ENCODE data around the gene TALDO1. TPM values are rescaled to one million over a fixed set of nuclear protein-coding genes. Genes with fewer than 3 reads are reported as not detected.

TALDO1 gene
- total RNA-seq = 77.9 TPM

- DNase-seq (ENCODE audit: low spot score in 2 of 2) (peak; percentile 96), FAIRE-seq (no peak)
These were observed at the start of gene TALDO1 for GRCh38 chr11:747158-748006. Gene TALDO1, plus strand, starts transcription at chr11:747464. Its CDS starts 18 bp downstream, at chr11:747482.

GRCh38 chr11:697811-698311, 49.4 kb upstream of the TALDO1 start:
- DNase-seq (ENCODE audit: low spot score in 2 of 2) = no peak
- FAIRE-seq = no peak

- FAIRE-seq (no peak), DNase-seq (ENCODE audit: low spot score in 2 of 2) (no peak)
These were observed 48.7 kb upstream of the TALDO1 start for GRCh38 chr11:698493-699115.

DNA sequence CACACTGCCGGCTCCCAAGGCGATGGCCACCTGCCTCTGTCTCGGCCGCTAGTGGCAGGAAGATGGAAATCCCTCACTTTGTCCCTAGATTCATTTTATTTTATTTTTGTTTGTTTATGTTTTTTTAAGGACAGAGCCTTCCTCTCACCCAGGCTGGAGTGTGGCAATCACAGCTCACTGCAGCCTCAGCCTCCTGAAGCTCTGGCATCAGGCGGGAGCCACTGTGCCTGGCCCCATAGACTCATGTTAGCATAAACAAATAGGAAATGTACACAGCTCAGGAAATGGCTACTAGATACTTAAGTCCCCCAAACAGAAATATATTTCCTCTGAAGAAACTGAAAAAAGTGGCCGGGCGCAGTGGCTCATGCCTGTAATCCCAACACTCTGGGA, 48.2 kb upstream of the TALDO1 start:
- DNase-seq (ENCODE audit: low spot score in 2 of 2) = no peak
- FAIRE-seq = no peak

GRCh38 chr11:699753-700152, 47.5 kb upstream of the TALDO1 start:
- no peak for DNase-seq (ENCODE audit: low spot score in 2 of 2)
- FAIRE-seq = no peak

GRCh38 chr11:701741-702461, 45.4 kb upstream of the TALDO1 start:
- DNase-seq (ENCODE audit: low spot score in 2 of 2) = no peak
- no peak for FAIRE-seq

- FAIRE-seq (no peak), DNase-seq (ENCODE audit: low spot score in 2 of 2) (no peak)
These were observed 44.5 kb upstream of the TALDO1 start for GRCh38 chr11:702462-703461.

GRCh38 chr11:703506-703905, 43.8 kb upstream of the TALDO1 start:
- FAIRE-seq (no peak), DNase-seq (ENCODE audit: low spot score in 2 of 2) (no peak)

GRCh38 chr11:704228-704674, 43.0 kb upstream of the TALDO1 start:
- FAIRE-seq = no peak
- no peak for DNase-seq (ENCODE audit: low spot score in 2 of 2)

DNA sequence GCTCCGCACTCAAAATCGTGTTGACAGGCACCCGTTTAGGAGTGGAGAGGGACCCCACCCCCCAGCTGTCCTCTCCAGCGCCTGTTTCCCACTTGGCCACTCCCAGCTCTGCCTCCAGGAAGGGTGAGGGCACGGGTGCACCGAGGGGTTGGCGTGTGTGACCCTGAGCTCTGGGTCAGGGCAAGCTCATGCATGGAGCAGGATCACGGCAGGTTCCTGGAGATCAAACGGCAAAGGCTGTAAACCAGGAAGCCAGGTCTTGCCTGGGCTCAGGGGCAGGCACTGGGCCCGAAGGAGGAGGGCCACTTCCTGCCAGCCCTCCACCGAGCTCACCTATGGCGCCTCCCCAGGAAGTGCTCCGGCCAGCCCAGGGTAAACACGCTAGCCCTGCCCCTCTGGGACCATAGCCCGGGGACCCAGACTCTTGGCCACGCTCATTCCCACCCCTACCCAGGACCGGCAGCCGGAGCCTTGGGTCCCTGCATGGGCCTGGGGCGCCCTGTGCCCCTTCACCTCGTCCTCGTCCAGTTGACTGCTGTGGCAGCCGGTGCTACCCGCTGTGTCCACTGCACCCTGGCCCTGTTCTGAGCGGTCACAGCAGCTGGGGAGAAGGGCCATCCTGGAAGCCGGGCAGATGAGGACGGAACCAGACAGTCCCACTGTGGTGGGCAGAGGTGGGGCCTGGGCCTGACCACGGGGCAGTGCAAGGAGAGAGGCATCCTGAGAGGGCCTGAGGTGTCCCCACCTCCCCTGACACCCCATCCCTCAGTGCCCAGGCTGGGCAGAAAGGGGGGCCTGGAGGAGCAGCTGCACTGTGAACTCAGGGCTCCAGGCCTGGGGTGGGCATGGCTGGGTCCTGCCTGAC, 42.3 kb upstream of the TALDO1 start:
- DNase-seq (ENCODE audit: low spot score in 2 of 2) = no peak
- no peak for FAIRE-seq

GRCh38 chr11:705646-706438, 41.4 kb upstream of the TALDO1 start, which contains the start of gene EPS8L2:
Gene EPS8L2, plus strand, starts transcription at chr11:706231. Its CDS starts 3,177 bp downstream, at chr11:709408.
- no peak for FAIRE-seq
- DNase-seq (ENCODE audit: low spot score in 2 of 2) = no peak

- no peak for DNase-seq (ENCODE audit: low spot score in 2 of 2)
- no peak for FAIRE-seq
These were observed 40.8 kb upstream of the TALDO1 start for GRCh38 chr11:706439-706956.

DNA sequence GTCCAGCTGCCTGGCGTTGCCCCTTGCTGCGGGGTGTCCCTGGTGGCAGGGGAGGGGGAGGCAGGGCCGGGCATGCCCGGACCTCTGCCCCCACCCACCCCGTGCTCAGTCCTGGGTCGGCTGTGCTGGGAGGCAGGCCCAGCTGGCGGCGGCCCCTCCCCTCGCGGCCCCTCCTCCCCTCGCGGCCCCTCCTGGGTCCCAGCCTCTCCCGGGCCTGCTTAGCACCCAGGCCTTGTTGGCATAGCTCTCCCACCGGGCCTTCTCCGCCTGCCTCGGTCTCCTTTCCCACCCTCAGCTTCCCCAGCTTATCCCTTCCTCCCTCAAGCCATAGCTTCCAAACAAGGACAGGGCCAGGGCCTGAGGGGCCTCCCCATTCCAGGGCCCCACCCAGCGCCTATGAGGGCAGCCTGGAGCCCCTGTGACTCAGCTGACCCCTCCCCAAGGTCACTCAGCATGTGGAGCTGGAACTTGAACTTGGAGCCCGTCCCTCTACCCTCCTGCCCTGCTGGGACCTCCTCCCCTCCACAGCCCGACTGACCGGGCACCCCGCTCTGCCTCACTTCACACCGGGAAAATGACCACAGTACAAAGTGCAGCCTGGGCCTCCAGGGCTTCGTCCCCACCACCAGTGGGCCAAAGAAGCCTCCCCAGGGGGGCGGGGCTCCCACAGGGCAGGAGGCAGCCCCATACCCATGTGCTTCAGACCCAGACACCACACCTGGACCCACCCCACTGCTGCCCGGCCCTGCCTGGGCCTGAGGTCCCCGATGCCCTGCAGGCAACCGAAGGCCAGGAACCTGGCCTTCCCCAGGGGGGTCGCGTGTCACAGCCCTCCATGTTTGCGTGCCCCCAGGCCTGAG, 40.1 kb upstream of the TALDO1 start:
- DNase-seq (ENCODE audit: low spot score in 2 of 2) = no peak

DNA sequence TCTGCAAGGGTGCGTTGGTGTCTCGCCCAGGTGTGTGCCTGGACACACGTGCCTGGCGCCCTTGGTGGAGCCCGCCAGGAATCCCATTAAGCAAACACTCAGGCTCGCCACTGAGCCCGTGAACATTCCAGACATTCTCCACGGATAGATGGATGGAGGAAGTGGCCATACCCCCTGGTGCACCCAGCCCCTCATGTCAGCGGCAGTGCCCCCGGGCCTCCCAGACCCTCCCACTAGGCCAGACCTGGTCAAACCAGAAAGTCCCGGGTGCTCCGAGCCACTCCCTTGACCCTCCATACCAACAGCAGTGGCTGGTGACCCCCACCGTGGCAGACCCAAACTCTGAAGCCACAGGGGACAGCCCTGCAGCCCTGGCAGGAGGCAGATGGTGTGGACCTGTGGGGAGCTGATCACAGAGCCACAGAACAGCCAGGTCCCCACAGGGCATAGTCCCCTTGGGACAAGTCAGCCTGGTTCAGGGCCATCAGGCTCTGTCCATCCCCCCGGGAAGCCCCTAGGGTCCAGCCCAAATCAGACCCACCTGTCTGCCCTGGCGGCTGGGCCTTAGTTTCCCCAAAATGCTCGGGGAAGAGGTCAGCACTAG, 39.3 kb upstream of the TALDO1 start:
- DNase-seq (ENCODE audit: low spot score in 2 of 2) = no peak
- no peak for FAIRE-seq

More for the DNA sequence above, 40.1 kb upstream of the TALDO1 start:
- no peak for FAIRE-seq

DNA sequence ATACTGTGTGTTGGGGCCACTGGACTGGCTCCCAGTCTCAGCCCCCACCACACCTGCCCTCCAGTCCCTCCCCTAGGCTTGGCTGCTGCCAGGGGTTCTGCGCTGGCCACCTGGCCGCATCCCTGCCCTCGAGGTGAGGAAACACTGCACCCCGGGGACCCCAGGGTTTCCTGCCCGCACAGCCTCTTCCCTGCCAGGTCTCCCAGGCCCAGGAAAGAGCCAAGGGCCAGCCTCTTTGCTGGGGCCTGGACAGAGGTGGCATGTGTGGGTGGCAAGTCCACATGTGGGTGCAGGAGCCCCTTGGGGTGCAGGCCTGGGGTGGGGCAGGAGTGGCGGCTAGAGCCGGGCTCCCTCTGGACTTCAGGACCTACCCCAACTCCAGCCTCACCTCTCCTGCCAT, 38.8 kb upstream of the TALDO1 start:
- FAIRE-seq = no peak
- no peak for DNase-seq (ENCODE audit: low spot score in 2 of 2)
